HEK293 (cell line): ENCODE measurements around the gene SNORC.

Experiments used
- CTCF ChIA-PET: fragments of 350-600 bp; formaldehyde crosslinking; extraction: SDS; loops from one replicate; lab custom pipeline; 2021; ENCODE audit warnings: antibody characterized with exemption; lab: Yijun Ruan, JAX
- POLR2A ChIA-PET: fragments of 300-600 bp; formaldehyde crosslinking; extraction: SDS; loops from one replicate; lab custom pipeline; 2020; ENCODE audit warnings: antibody characterized with exemption, inconsistent platforms; lab: Yijun Ruan, JAX
- H3K27ac ChIP-seq: fragments of 200-500 bp; sonication (Bioruptor generic); 2 replicates; pipeline ENCODE4 v1.5.1; 2014; ENCODE audit warnings: low read depth, low read length, control low read depth, inconsistent platforms; ENCODE audit errors: extremely low read depth
- H3K36me3 ChIP-seq, 2 experiments: fragments of 200-500 bp in 1 of 2; sonication (Bioruptor generic) in 1 of 2; 1 replicate in 1 of 2; 2 replicates in 1 of 2; pipeline ENCODE4 v1.5.1; 2014 to 2017; ENCODE audit warnings: inconsistent platforms in 2 of 2, low read length in 2 of 2; ENCODE audit not compliant: control insufficient read depth in 2 of 2, insufficient read depth in 1 of 2
- H3K4me1 ChIP-seq: fragments of 200-500 bp; sonication (Bioruptor generic); 2 replicates; pipeline ENCODE4 v1.5.1; 2014; ENCODE audit warnings: mild to moderate bottlenecking, low read length, inconsistent platforms; ENCODE audit not compliant: control insufficient read depth, insufficient read depth
- H3K4me3 ChIP-seq: 2 replicates; pipeline ENCODE4 v1.5.1; 2011; ENCODE audit warnings: low read depth, mild to moderate bottlenecking, control low read depth, low read length, moderate library complexity
- H3K9me3 ChIP-seq: fragments of 200-500 bp; sonication (Bioruptor generic); 2 replicates; pipeline ENCODE4 v1.5.1; 2014; ENCODE audit warnings: low read depth, low read length, inconsistent platforms; ENCODE audit not compliant: control insufficient read depth, insufficient read depth
- GLIS1 ChIP-seq: fragments of 450-650 bp; formaldehyde crosslinking; IDR thresholded peaks from 2 replicates; pipeline ENCODE4 v1.5.1; 2016; ENCODE audit warnings: missing biosample characterization, missing genetic modification characterization
- HOXC10 ChIP-seq: sonication (generic); formaldehyde crosslinking; IDR thresholded peaks from 2 replicates; pipeline ENCODE4 v1.8.1; 2023; ENCODE audit warnings: mild to moderate bottlenecking, missing genetic modification reagents
- HOXD13 ChIP-seq: sonication (generic); formaldehyde crosslinking; IDR thresholded peaks from 2 replicates; pipeline ENCODE4 v1.8.0; 2022; ENCODE audit warnings: missing genetic modification reagents, borderline replicate concordance
- MYNN ChIP-seq: fragments of 450-650 bp; formaldehyde crosslinking; IDR thresholded peaks from 2 replicates; pipeline ENCODE4 v1.5.1; 2016; ENCODE audit warnings: missing biosample characterization, missing genetic modification characterization, borderline replicate concordance
- RBAK ChIP-seq: fragments of 450-650 bp; formaldehyde crosslinking; IDR thresholded peaks from 2 replicates; pipeline ENCODE4 v1.5.1; 2016; ENCODE audit warnings: missing biosample characterization, missing genetic modification characterization
- SP7 ChIP-seq: fragments of 450-650 bp; formaldehyde crosslinking; IDR thresholded peaks from 2 replicates; pipeline ENCODE4 v1.5.1; 2016; ENCODE audit warnings: missing biosample characterization, missing genetic modification characterization
- TRIM28 ChIP-seq: IDR thresholded peaks from 2 replicates; pipeline ENCODE4 v1.6.1; 2011; ENCODE audit warnings: low read length, control low read depth, borderline replicate concordance
- ZBTB11 ChIP-seq: fragments of 450-650 bp; formaldehyde crosslinking; conservative IDR thresholded peaks from 2 replicates; pipeline ENCODE4 v1.5.1; 2016; ENCODE audit warnings: low read depth, missing biosample characterization, missing genetic modification characterization
- ZNF138 ChIP-seq: fragments of 450-650 bp; formaldehyde crosslinking; IDR thresholded peaks from 2 replicates; pipeline ENCODE4 v1.5.1; 2016; ENCODE audit warnings: missing biosample characterization, missing genetic modification characterization, borderline replicate concordance
- ZNF146 ChIP-seq: fragments of 450-650 bp; formaldehyde crosslinking; IDR thresholded peaks from 2 replicates; pipeline ENCODE4 v1.5.1; 2016; ENCODE audit warnings: missing biosample characterization, missing genetic modification characterization
- ZNF148 ChIP-seq: fragments of 450-650 bp; formaldehyde crosslinking; IDR thresholded peaks from 2 replicates; pipeline ENCODE4 v1.5.0; 2017; ENCODE audit warnings: missing biosample characterization, missing genetic modification characterization, borderline replicate concordance
- ZNF19 ChIP-seq: fragments of 450-650 bp; formaldehyde crosslinking; IDR thresholded peaks from 2 replicates; pipeline ENCODE4; 2016; ENCODE audit warnings: missing biosample characterization, missing genetic modification characterization, low read depth
- ZNF239 ChIP-seq: fragments of 450-650 bp; formaldehyde crosslinking; IDR thresholded peaks from 2 replicates; pipeline ENCODE4 v1.5.1; 2016; ENCODE audit warnings: missing biosample characterization, missing genetic modification characterization
- ZNF280D ChIP-seq: fragments of 450-650 bp; formaldehyde crosslinking; IDR thresholded peaks from 2 replicates; pipeline ENCODE4 v1.5.1; 2016; ENCODE audit warnings: missing biosample characterization, missing genetic modification characterization
- ZNF302 ChIP-seq: fragments of 450-650 bp; formaldehyde crosslinking; IDR thresholded peaks from 2 replicates; pipeline ENCODE4 v1.5.1; 2016; ENCODE audit warnings: missing biosample characterization, missing genetic modification characterization, low read depth
- ZNF324 ChIP-seq: fragments of 450-650 bp; formaldehyde crosslinking; IDR thresholded peaks from 2 replicates; pipeline ENCODE4 v1.5.1; 2016; ENCODE audit warnings: missing biosample characterization, missing genetic modification characterization
- ZNF362 ChIP-seq: fragments of 450-650 bp; formaldehyde crosslinking; IDR thresholded peaks from 2 replicates; pipeline ENCODE4 v1.5.1; 2016; ENCODE audit warnings: missing biosample characterization, missing genetic modification characterization
- ZNF37A ChIP-seq: fragments of 450-650 bp; IDR thresholded peaks from 2 replicates; pipeline ENCODE4 v1.5.1; 2018; ENCODE audit warnings: missing biosample characterization, missing genetic modification characterization
- ZNF391 ChIP-seq: fragments of 450-650 bp; formaldehyde crosslinking; IDR thresholded peaks from 2 replicates; pipeline ENCODE4 v1.5.1; 2016; ENCODE audit warnings: low read depth, missing biosample characterization, missing genetic modification characterization, borderline replicate concordance
- ZNF398 ChIP-seq: fragments of 450-650 bp; formaldehyde crosslinking; IDR thresholded peaks from 2 replicates; pipeline ENCODE4 v1.5.1; 2017; ENCODE audit warnings: missing biosample characterization, missing genetic modification characterization
- ZNF433 ChIP-seq: fragments of 450-650 bp; formaldehyde crosslinking; IDR thresholded peaks from 2 replicates; pipeline ENCODE4 v1.5.1; 2016; ENCODE audit warnings: missing biosample characterization, missing genetic modification characterization, low read depth
- ZNF473 ChIP-seq: fragments of 450-650 bp; formaldehyde crosslinking; IDR thresholded peaks from 2 replicates; pipeline ENCODE4 v1.5.1; 2017; ENCODE audit warnings: missing biosample characterization, missing genetic modification characterization
- ZNF549 ChIP-seq: fragments of 450-650 bp; IDR thresholded peaks from 2 replicates; pipeline ENCODE4 v1.5.1; 2018; ENCODE audit warnings: missing biosample characterization, missing genetic modification characterization, mild to moderate bottlenecking, inconsistent platforms, moderate library complexity
- ZNF610 ChIP-seq: fragments of 450-650 bp; formaldehyde crosslinking; IDR thresholded peaks from 2 replicates; pipeline ENCODE4 v1.5.1; 2016; ENCODE audit warnings: missing biosample characterization, missing genetic modification characterization, borderline replicate concordance
- ZNF629 ChIP-seq: fragments of 450-650 bp; formaldehyde crosslinking; IDR thresholded peaks from 2 replicates; pipeline ENCODE4 v1.5.1; 2017; ENCODE audit warnings: missing biosample characterization, missing genetic modification characterization

Gene SNORC

GRCh38 chr2:232872826-232873225, 2.8 kb downstream of the SNORC start:
- H3K9me3 ChIP-seq: no peaks in the 10 kb centered on the region
- H3K27ac ChIP-seq: no peak overlapping the region
- no peaks in the 10 kb centered on the region for H3K4me1 ChIP-seq
- ChIA-PET CTCF (no interaction called here), POLR2A (no interaction called here)
- peaks cover 0 to 7% of the 10 kb centered on the region in 2 experiments; a peak in 1 of 3 replicates for H3K36me3 ChIP-seq
- H3K4me3 ChIP-seq: no peak overlapping the region
- TF ChIP-seq ZNF37A (tag by site-specific recombination): no peak
- TF ChIP-seq ZNF146 (tag by site-specific recombination): no peak
- no peak for TF ChIP-seq ZNF473
- no peak for TF ChIP-seq ZNF138 (tag by site-specific recombination)
- TF ChIP-seq ZNF391 (tag by site-specific recombination): no peak
- no peak for TF ChIP-seq SP7 (tag by site-specific recombination)
- no peak for TF ChIP-seq ZNF302 (tag by site-specific recombination)
- no peak for TF ChIP-seq ZNF19 (tag by site-specific recombination)
- no peak for TF ChIP-seq GLIS1 (tag by site-specific recombination)
- no peak for TF ChIP-seq ZNF362
- TF ChIP-seq HOXD13 (CRISPR knock-in tag): no peak
- TF ChIP-seq ZNF398 (tag by site-specific recombination): no peak
- TF ChIP-seq ZNF148 (tag by site-specific recombination): no peak
- no peak for TF ChIP-seq ZNF324 (tag by site-specific recombination)
- no peak for TF ChIP-seq RBAK

GRCh38 chr2:232873292-232873908, 3.3 kb downstream of the SNORC start:
- H3K36me3 ChIP-seq: peaks cover 0 to 13% of the 10 kb centered on the region in 2 experiments; a peak in 1 of 3 replicates
- ChIA-PET CTCF (no interaction called here), POLR2A (no interaction called here)
- H3K9me3 ChIP-seq: no peaks in the 10 kb centered on the region
- no peaks in the 10 kb centered on the region for H3K4me1 ChIP-seq
- no peak overlapping the region for H3K4me3 ChIP-seq
- no peak overlapping the region for H3K27ac ChIP-seq
- TF ChIP-seq ZNF433 (tag by site-specific recombination) (no peak), TRIM28 (no peak), MYNN (tag by site-specific recombination) (no peak), ZNF239 (tag by site-specific recombination) (no peak), ZBTB11 (no peak), ZNF629 (tag by site-specific recombination) (no peak), ZNF280D (no peak), ZNF549 (no peak), HOXC10 (CRISPR knock-in tag) (no peak), ZNF610 (tag by site-specific recombination) (no peak)
